NCI-H2227 treated with DMSO at 0.1 percent for 48 hours (cell line): ENCODE data around the gene CES4A.
A peak's percentile ranks its signal among the peaks of the same experiment; 100 is the strongest.
"Not testable (repeated sequence)": the region's sequence is repeated elsewhere in the genome, so short reads cannot be mapped to it uniquely, and the experiment has no call there.

ENCODE experiments used
- DNase-seq: peaks from one replicate; lab custom pipeline; 2025; lab: John Stamatoyannopoulos, UW

Gene CES4A

DNA sequence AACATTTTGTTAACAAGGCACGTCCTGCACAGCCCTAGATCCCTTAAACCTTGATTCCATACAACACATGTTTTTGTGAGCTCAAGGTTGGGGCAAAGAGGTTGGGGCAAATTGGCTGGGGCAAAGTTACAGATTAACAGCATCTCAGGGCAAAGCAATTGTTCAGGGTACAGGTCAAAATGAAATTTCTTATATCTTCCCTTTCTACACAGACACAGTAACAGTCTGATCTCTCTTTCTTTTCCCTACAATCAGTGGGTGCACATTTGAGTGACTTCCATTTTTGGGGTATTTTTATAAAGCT is 32.3 kb upstream of the CES4A start:
- not testable (repeated sequence) for DNase-seq

DNA sequence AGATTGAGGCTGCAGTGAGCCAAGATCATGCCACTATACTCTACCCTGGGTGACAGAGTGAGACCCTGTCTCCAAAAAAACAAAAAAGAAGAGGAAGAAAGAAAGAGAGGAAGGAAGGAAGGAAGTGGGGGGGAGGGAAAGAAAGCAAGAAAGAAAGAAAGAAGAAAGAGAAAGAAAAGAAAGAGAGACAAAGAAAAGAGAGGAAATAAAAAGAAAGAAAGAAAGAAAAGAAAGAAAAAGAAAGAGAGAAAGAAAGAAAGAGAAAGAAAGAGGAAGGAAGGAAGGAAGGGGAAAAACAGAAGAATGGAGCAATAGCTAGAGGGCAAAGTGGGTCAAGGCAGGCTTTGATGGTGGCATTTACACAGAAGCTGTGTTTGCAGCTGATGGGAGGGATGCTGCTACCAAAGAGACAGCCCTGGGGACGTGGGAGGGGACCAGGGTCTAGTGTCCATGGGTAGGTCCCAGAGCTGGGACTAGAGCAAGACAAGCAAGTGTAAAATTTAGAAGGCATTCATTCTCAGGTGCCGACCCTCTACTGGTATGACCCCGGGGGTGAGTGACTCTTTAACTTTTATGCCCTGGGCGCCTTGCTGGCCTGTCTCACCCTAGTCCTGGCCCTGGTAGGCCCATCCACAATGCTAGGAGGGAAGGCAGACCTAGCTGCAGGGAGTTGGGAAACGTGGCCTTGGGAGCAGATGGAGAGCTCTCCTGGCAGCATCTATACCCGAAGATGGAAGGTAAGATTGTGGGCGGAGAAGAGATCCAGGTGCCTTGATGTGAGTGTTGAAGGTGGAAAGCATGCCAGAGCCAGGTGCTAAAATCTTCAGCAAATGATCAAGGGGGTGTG is 29.3 kb upstream of the CES4A start:
- no peak for DNase-seq

GRCh38 chr16:66959704-66960161 is 28.7 kb upstream of the CES4A start:
- DNase-seq: no peak

DNA sequence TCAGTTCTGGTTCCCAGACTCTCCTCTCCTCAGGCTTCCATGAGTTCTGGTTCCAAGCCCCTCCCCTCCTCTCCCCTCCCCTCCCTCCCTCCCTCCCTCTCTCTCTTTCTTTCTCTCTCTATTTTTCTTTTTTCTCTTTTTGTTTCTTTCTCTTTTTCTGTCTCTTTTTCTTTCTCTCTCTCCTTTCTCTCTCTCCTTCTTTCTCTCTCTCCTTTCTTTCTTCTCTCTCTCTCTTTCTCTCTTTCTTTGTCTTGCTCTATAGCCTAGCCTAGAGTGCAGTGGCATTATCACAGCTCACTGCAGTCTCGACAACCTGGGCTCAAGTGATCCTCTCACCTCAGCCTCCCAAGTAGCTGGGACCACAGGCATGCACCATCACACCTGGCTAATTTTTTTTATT is 28.1 kb upstream of the CES4A start:
- DNase-seq: no peak

- peak; percentile 54 for DNase-seq
These were observed 27.2 kb upstream of the CES4A start, which contains the start of gene CES3 for GRCh38 chr16:66961065-66961744. TSS of gene CES3 (plus strand) at chr16:66961266. CDS start at chr16:66961308, 42 bp downstream.

DNA sequence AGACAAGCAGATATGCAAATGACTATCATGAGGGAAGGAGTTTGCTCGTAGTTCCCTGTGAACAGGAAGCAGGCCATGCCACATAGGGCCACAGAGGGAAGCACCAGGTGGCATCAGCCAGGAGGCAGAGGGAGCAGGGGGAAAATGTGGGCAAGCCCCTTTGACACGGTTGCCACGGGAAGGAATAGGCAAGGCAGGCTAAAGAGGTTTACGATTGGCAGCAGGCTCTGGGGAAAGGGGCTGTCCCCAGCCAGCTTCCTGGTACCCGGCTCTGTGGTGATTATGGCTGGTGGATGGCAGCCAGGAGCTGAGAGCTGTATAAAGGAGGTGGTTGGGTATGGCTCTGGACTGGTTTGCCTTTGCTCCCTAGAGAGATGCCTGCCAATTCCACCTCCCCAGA is 26.5 kb upstream of the CES4A start:
- no peak for DNase-seq

GRCh38 chr16:66964049-66964448 is 24.3 kb upstream of the CES4A start:
- no peak for DNase-seq

GRCh38 chr16:66968847-66969246 is 19.5 kb upstream of the CES4A start:
- no peak for DNase-seq

- DNase-seq: no peak
These were observed 17.3 kb upstream of the CES4A start for GRCh38 chr16:66970775-66971720.

- DNase-seq: no peak
These were observed 15.4 kb upstream of the CES4A start for GRCh38 chr16:66972983-66973382.

- DNase-seq: no peak
These were observed 14.7 kb upstream of the CES4A start for GRCh38 chr16:66973716-66974115.

- not testable (repeated sequence) for DNase-seq
These were observed 14.0 kb upstream of the CES4A start for GRCh38 chr16:66974156-66974931.

DNA sequence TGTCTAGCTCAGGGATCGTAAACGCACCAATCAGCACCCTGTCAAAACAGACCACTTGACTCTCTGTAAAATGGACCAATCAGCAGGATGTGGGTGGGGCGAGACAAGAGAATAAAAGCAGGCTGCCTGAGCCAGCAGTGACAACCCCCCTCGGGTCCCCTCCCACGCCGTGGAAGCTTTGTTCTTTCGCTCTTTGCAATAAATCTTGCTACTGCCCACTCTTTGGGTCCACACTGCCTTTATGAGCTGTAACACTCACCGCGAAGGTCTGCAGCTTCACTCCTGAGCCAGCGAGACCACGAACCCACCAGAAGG is 13.5 kb upstream of the CES4A start:
- DNase-seq: not testable (repeated sequence)

DNA sequence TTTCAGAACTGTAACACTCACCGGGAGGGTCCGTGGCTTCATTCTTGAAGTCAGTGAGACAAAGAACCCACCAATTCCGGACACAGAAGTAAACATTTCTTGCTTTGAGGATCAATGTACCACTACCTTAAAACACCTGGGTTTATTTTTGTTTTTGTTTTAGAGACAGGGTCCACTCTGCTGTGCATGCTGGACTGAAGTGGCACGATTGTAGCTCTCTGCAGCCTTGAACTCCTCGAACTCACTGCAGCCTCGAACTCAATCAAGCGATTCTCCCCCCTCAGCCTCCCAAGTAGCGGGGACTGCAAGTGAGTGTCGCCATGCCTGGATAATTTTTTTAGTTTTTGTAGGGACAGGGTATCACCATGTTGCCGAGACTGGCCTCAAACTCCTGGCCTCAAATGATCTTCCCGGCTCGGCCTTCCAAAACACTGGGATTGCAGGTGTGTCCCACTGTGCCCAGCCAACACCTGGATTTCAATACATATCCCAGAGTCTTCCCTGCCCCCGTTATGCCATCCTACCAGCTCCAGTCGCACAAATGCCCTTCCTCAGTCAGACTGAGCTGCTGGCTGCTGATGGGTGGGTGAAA is 13.0 kb upstream of the CES4A start:
- no peak for DNase-seq

DNA sequence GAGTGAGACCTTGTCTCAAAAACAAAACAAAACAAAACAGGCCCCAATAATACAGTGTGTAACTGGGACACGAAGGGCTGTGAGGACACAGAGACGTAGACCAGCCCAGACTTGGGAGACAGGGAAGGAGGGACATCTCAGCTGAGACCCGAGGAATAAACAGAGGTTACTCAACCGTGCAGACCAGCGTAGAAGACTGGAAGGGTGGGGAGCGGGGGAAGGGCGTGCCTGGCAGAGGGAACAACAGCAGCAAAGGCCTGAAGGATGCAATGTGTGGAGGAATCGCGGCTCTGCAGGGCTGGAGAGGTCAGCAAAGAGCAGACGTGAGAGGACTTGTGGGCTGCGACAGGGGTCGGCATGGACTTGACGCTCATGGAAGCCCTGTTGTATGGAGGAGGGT is 11.6 kb upstream of the CES4A start:
- no peak for DNase-seq

DNA sequence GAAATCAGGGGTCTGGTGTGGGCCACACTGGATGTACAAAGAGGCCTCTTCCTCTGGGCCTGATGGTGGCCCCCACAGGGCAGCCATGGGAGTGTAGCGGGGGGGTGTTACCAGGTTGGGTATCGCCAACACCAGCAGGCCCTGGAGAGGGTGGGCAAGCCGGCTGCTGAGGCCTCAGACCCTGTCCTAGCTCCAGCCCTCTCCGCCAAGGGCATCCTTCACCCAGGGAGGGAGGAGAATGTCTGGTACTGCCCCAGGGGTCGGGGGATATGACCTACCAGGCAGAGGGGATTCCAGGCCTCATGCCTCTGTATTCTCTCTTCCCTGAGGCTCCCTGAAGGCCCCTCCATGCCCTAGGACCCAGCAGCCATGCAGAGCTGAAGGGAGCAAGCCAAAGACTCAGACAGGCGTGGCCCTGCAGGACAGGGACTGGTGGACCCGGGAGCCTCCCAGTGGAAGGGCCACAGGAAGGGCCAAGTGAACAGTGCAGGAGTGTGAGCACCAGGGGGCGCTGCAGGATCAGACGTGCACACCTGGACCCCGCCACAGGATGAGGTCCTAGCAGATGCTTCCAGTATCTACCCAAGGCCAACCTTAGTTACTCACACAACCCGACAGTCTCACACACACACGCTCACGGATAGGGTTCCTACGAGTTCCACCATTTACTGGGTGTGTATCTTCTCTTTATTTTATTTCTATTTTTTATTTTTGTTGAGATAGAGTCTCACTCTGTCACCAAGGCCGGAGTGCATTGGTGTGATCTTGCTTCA is 10.9 kb upstream of the CES4A start:
- DNase-seq: peak; percentile 54

GRCh38 chr16:66979011-66979717 is 9.2 kb upstream of the CES4A start:
- no peak for DNase-seq

- no peak for DNase-seq
These were observed 5.4 kb upstream of the CES4A start for GRCh38 chr16:66983033-66983432.

- no peak for DNase-seq
These were observed 3.5 kb upstream of the CES4A start for GRCh38 chr16:66984892-66985311.

DNA sequence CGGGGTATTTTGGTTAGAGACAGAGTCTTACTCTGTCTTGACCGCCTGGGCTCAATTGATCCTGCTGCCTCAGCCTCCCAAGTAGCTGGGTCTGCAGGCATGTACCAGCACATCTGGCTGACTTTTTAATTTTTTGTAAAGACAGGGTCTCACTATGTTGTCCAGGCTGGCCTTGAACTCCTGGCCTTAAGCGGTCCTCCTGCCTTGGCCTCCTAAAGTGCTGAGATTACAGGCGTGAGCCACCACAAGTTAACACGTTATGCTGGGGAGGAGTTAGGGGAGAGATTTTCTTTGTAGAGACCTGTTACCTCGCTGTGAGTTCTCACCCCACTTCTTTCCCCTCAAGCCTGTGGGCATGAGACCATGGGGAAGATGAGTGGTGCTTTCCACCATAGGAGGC is 1.8 kb upstream of the CES4A start:
- no peak for DNase-seq
